Measurements from ENCODE around the gene ANKK1.

GRCh38 chr11:113345978-113346377 lies 41.6 kb upstream of the ANKK1 start:
- TF ChIP-seq, protein P1, sequence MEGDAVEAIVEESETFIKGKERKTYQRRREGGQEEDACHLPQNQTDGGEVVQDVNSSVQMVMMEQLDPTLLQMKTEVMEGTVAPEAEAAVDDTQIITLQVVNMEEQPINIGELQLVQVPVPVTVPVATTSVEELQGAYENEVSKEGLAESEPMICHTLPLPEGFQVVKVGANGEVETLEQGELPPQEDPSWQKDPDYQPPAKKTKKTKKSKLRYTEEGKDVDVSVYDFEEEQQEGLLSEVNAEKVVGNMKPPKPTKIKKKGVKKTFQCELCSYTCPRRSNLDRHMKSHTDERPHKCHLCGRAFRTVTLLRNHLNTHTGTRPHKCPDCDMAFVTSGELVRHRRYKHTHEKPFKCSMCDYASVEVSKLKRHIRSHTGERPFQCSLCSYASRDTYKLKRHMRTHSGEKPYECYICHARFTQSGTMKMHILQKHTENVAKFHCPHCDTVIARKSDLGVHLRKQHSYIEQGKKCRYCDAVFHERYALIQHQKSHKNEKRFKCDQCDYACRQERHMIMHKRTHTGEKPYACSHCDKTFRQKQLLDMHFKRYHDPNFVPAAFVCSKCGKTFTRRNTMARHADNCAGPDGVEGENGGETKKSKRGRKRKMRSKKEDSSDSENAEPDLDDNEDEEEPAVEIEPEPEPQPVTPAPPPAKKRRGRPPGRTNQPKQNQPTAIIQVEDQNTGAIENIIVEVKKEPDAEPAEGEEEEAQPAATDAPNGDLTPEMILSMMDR (IDR thresholded peaks at IDR 0.05), result no peak
- no peak for TF ChIP-seq EZH2 (IDR thresholded peaks at IDR 0.05; ENCODE audit: borderline replicate concordance, insufficient read depth, low read depth, low read length, poor library complexity, severe bottlenecking)

Data from B cell (primary cell).